Fibroblast of villous mesenchyme (primary cell): ENCODE measurements around the gene AZIN2. TPM values are rescaled to one million over a fixed set of nuclear protein-coding genes. Genes with fewer than 3 reads are reported as not detected.
A peak's percentile ranks its signal among the peaks of the same experiment; 100 is the strongest.
"Not testable (repeated sequence)": the region's sequence is repeated elsewhere in the genome, so short reads cannot be mapped to it uniquely, and the experiment has no call there.

Source experiments
- DNase-seq: peaks from one replicate; pipeline ENCODE4 v3.0.0-alpha.2; 2010; ENCODE audit warnings: low read depth
- H3K4me3 ChIP-seq: 2 replicates; pipeline ENCODE4 v1.5.1; 2011; ENCODE audit warnings: low read depth, mild to moderate bottlenecking, low read length
- CTCF ChIP-seq: IDR thresholded peaks from 2 replicates; pipeline ENCODE4 v1.5.1; 2012; ENCODE audit warnings: low read depth, mild to moderate bottlenecking, low read length; ENCODE audit not compliant: insufficient read depth
- total RNA-seq: library from RNA; depleted of rRNA; stranded (reverse); fragments of >200 nt; gene quantifications from 2 replicates; pipeline ENCODE4 v1.2.3, GENCODE V29; 2012

The AZIN2 gene
- total RNA-seq, 1 donor = 2.6 TPM

GRCh38 chr1:33099290-33100118, 18.6 kb downstream of the AZIN2 start:
- DNase-seq = peak; percentile 100
- no peak overlapping the region for H3K4me3 ChIP-seq
- TF ChIP-seq CTCF = peak; percentile 72

GRCh38 chr1:33100119-33100415, 19.1 kb downstream of the AZIN2 start:
- H3K4me3 ChIP-seq, DNase-seq: not testable (repeated sequence)

- no peak for DNase-seq
- H3K4me3 ChIP-seq = no peak overlapping the region
- no peak for TF ChIP-seq CTCF
These were observed 29.5 kb downstream of the AZIN2 start for GRCh38 chr1:33110477-33110876.

GRCh38 chr1:33111965-33112364, 31.0 kb downstream of the AZIN2 start:
- no peak overlapping the region for H3K4me3 ChIP-seq
- DNase-seq = peak; percentile 30
- peak; percentile 32 for TF ChIP-seq CTCF

GRCh38 chr1:33117440-33118085, 36.6 kb downstream of the AZIN2 start:
- H3K4me3 ChIP-seq = no peak overlapping the region
- no peak for DNase-seq
- no peak for TF ChIP-seq CTCF

GRCh38 chr1:33118274-33118673, 37.3 kb downstream of the AZIN2 start:
- H3K4me3 ChIP-seq = no peak overlapping the region
- no peak for TF ChIP-seq CTCF
- no peak for DNase-seq

GRCh38 chr1:33119050-33119449, 38.1 kb downstream of the AZIN2 start:
- TF ChIP-seq CTCF = no peak
- no peak for DNase-seq
- no peak overlapping the region for H3K4me3 ChIP-seq
